Activated naive CD8-positive, alpha-beta T cell treated with anti-CD3 and anti-CD28 coated beads, Interleukin-2, amount 50 U/mL, for 16 hours (primary cell): ENCODE data around the gene BEND4.

Experiments used
- DNase-seq: peaks from one replicate; pipeline ENCODE4 v3.0.0-alpha.2; 2020; ENCODE audit warnings: low read depth, low spot score

BEND4 gene

DNA sequence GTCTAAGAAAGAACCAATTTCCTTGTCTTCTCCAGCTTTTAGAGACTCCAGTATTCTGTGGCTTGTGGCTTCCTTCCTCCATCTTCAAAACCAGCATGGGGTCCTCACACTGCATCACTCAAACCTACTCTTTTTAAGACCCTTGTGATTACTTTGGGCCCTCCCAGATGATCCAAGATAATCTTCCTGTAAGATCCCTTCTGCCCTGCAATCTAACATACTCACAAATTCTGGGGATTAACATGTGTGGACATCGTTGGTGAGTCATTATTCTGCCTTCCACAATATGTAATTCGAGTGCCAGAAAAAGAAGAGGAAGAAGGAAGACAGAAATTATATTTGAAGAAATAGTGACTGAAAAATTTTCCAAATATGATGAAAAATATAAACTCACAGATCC, 47.9 kb downstream of the BEND4 start:
- no peak for DNase-seq

DNA sequence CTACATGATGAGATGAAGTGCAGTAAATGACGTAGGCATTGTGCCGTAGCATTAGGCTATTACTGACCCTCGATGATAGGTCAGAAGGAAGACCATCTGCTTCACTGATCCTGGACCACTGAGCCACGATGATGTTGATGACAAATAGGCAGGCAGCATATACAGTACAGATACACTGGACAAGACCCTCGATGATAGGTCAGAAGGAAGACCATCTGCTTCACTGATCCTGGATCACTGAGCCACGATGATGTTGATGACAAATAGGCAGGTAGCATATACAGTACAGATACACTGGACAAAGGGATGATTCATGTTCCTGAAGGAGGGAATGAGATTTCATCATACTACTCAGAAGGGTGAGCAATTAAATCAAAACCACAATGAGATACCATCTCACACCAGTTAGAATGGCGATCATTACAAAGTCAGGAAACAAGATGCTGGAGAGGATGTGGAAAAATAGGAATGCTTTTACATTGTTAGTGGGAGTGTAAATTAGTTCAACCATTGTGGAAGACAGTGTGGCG, 50.9 kb downstream of the BEND4 start:
- no peak for DNase-seq

DNA sequence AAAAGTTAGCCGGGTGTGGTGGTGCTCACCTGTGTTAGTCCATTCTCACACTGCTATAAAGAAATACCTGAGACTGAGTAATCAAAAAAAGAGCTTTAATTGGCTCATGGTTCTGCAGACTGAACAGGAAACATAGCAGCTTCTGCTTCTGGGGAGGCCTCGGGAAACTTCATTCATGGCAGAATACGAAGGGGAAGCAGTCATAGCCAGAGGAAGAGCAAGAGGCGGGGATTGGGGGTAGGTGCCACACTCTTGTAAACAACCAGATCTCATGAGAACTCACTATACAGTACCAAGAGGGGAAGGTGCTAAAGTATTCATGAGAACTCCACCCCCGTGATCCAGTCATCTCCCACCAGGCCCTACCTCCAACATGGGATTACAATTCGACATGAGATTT, 64.1 kb downstream of the BEND4 start:
- DNase-seq, result no peak

DNA sequence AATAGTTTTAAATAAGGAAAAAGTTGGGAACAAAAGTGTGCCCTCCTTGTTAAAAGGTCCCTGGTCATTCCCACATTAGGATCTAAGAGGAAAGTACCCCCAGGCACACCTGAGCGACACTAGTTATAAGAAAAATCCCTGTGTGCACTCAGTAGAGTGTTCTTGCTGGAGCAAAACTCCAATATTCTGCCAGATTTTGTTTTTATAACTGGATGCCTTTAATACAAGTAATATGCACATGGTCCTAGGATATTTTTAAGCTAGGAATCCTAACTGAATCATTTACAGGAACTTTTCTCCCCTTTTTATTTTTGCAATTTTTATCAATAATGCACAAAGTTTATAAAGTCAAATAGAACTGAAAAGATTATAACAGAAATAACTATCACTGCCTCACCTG, 68.6 kb downstream of the BEND4 start:
- no peak for DNase-seq

DNA sequence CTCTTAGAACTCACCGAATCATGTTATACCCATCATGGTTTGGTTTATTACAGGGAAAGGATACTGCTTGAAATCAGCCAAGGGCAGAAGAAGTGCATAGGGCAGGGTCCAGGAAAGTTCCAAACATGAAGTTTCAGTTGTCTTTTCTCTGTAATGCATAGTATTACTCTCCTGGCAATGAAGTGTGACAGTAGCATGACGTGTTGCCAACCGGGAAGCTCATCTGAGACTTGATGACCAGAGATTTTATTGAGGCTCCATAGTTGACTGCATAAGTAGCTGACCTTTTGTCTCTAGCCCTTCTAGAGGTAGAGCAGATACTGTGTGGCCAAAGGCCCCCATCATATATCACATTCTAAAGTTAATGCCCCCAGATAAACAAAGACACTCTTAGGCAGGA, 72.1 kb downstream of the BEND4 start:
- no peak for DNase-seq

DNA sequence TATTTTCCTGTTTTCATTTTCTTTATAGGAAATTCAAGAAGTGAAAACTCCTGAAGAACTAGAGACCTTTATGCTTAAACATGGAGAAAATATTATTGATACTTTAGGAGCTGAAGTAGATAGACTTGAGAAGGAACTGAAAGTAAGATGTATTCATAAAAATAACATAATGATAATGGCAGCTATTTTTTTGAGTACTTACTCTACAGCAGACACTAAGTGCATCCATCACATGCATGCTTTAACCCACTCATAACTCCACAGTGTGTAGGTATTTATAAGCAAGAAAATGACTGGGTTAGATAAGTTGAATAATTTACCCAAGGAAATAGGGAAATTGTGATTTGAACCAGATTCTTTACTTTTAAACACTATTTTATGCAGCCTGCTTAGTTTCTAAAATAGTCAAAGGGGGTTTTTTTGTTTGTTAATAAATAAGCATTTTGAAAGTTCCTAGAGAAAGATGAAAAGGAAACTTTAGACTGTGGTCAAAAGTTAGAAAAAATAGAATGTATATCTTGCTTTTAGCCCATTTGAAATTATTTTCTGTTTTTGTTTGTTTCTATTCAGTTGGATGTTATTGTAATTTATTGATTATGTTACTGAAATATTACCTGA, 74.2 kb downstream of the BEND4 start:
- DNase-seq, result no peak

DNA sequence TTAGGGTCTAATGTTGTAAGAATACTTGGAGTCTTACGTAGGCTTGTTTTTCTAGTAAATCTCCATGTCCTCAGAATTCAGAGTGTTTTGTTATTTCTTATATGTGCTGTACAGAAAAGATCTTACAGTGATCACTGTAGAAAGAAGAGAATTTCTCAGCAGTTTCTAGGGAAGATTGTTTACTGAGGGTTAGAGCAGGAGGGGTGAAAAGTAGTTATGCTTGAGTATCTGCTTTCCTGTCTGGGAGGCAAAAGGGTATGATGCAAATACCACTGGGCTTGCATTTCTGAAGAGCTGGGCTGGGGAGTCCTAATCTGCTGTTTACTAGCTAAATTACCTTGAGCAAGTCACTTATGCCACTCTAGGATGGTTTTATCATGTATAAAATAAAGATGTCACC, 78.2 kb downstream of the BEND4 start:
- DNase-seq, result no peak

DNA sequence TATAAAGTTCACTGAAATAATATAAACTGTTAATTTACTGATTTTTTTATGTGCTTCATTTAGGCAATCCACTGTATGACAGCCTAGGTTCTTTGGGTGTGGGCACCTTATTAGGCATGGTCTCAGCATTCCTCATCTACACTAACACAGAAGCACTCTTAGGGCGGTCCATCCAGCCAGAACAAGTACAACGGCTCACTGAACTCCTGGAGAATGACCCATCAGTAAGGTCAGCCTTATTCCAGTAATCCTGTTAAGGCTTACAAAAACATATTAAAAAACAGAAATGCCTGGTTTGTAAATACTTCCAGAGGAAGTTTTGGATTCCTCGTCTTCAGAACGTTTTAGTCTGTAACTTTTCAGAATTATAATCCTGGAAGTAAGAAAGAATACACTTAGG, 82.0 kb downstream of the BEND4 start:
- DNase-seq, result no peak

DNA sequence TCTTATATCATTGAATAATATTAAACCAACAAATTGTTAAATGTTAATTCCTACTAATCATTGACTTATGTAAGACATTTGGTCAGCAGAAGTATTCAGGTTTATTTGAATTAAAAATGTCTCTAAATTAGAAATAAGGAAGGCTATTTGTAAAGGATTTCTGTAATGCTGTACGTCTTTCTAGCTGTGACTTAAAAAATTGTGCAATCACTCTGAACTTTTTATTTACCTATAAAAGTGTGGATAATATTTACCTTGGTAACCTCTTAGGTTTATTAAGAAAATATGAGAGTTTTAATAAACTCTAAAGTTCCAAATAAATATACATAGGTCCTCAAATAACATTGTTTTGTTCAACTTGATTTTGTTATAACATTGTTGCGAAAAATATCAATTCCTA, 85.2 kb downstream of the BEND4 start:
- DNase-seq, result no peak

DNA sequence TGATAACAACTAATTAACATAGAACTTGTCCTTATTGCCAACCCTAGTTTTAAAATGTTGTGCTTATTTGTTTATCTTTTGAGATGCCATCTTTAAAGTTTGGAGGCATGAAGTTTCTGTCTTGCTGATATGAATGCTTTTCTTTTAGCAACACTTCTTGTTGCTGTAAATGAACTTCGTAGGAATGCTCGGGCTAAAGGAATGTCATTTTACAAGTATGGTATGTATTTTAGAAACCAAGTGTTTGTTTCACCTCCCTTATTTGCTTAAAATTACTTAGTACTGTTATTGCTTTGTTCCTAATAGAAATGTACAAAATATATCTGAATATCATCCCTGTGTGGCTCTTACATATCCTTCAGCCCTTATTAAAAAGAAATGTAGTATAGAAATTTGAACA, 86.1 kb downstream of the BEND4 start:
- no peak for DNase-seq
